ENCODE data around the gene EXOC6. TPM values are rescaled to one million over a fixed set of nuclear protein-coding genes. Genes with fewer than 3 reads are reported as not detected.

EXOC6 gene
- polyA plus RNA-seq, 1 donor (not counting 4 experiments of a cell fraction or from before 2014, with no cell fraction given), result 1.2 TPM

DNA sequence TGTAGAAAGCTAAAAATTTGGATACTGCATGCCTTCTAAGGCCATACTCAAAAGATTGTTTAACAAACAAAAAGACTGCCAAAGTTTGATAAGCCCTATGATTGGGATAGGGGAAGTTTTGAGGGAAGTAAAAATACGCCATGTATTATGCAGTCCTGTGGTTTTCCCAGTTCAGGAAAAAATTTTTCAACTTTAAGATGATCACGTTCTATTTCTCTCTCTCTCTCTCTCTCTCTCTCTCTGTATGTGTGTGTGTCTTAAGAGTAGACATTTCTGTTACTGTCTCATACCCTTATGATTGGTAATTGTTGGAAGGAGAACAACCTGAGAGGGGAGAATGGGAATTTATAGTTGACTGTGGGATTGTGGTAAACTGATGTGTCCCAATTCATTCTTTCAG, 143.2 kb downstream of the EXOC6 start:
- H4K20me1 ChIP-seq (ENCODE audit: control insufficient read depth, extremely low read depth, insufficient read depth, low read length), result no peaks in the 10 kb centered on the region
- no peaks in the 10 kb centered on the region for H3K27me3 ChIP-seq (ENCODE audit: control insufficient read depth, extremely low read depth, insufficient read depth, low read length)
- no peak overlapping the region for H3K4me3 ChIP-seq (ENCODE audit: control insufficient read depth in 2 of 3, extremely low read depth in 1 of 3, insufficient read depth in 2 of 3, low read depth in 1 of 3, low read length in 3 of 3)
- FAIRE-seq (no peak), DNase-seq (ENCODE audit: low read depth, low spot score) (no peak)
- dilution Hi-C loops (cut with MboI; ENCODE audit: extremely low pct_ligation_motif_present, low sequenced_read_pairs), result no loop called here
- TF ChIP-seq EZH2 (IDR thresholded peaks at IDR 0.05; ENCODE audit: low read length), result no peak
- TF ChIP-seq, protein P1, sequence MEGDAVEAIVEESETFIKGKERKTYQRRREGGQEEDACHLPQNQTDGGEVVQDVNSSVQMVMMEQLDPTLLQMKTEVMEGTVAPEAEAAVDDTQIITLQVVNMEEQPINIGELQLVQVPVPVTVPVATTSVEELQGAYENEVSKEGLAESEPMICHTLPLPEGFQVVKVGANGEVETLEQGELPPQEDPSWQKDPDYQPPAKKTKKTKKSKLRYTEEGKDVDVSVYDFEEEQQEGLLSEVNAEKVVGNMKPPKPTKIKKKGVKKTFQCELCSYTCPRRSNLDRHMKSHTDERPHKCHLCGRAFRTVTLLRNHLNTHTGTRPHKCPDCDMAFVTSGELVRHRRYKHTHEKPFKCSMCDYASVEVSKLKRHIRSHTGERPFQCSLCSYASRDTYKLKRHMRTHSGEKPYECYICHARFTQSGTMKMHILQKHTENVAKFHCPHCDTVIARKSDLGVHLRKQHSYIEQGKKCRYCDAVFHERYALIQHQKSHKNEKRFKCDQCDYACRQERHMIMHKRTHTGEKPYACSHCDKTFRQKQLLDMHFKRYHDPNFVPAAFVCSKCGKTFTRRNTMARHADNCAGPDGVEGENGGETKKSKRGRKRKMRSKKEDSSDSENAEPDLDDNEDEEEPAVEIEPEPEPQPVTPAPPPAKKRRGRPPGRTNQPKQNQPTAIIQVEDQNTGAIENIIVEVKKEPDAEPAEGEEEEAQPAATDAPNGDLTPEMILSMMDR (optimal IDR thresholded peaks at IDR 0.05 in 1 of 3, IDR thresholded peaks at IDR 0.05 in 1 of 3, conservative IDR thresholded peaks at IDR 0.05 in 1 of 3; ENCODE audit: extremely low read depth in 1 of 3, insufficient read depth in 2 of 3, low read length in 3 of 3), result no peak
- H3K9ac ChIP-seq (ENCODE audit: control insufficient read depth, extremely low read depth, insufficient read depth, low read length), result no peak overlapping the region
- H3K36me3 ChIP-seq (ENCODE audit: control insufficient read depth in 2 of 2, extremely low read depth in 1 of 2, insufficient read depth in 2 of 2, low read length in 2 of 2), result no peaks in the 10 kb centered on the region
- no peaks in the 10 kb centered on the region for H3K79me2 ChIP-seq (ENCODE audit: control insufficient read depth, insufficient read depth, low read length)
- H2AFZ ChIP-seq (ENCODE audit: control insufficient read depth, low read length), result no peak overlapping the region
- H3K9me1 ChIP-seq (ENCODE audit: control insufficient read depth, extremely low read depth, insufficient read depth, low read length), result no peaks in the 10 kb centered on the region
- no peak overlapping the region for H3K27ac ChIP-seq (ENCODE audit: control insufficient read depth, insufficient read depth, low read length)
- H3K4me1 ChIP-seq (ENCODE audit: control insufficient read depth, extremely low read depth, insufficient read depth, low read length), result no peaks in the 10 kb centered on the region
- H3K9me3 ChIP-seq (ENCODE audit: control insufficient read depth, low read depth, low read length), result no peaks in the 10 kb centered on the region
- H3K4me2 ChIP-seq (ENCODE audit: control insufficient read depth, extremely low read depth, insufficient read depth, low read depth, low read length), result no peak overlapping the region

- no peaks in the 10 kb centered on the region for H3K4me1 ChIP-seq (ENCODE audit: control insufficient read depth, extremely low read depth, insufficient read depth, low read length)
- no peaks in the 10 kb centered on the region for H3K9me3 ChIP-seq (ENCODE audit: control insufficient read depth, low read depth, low read length)
- H3K4me2 ChIP-seq (ENCODE audit: control insufficient read depth, extremely low read depth, insufficient read depth, low read depth, low read length), result no peak overlapping the region
- H4K20me1 ChIP-seq (ENCODE audit: control insufficient read depth, extremely low read depth, insufficient read depth, low read length), result no peaks in the 10 kb centered on the region
- H3K9ac ChIP-seq (ENCODE audit: control insufficient read depth, extremely low read depth, insufficient read depth, low read length), result no peak overlapping the region
- H3K27ac ChIP-seq (ENCODE audit: control insufficient read depth, insufficient read depth, low read length), result no peak overlapping the region
- no peak overlapping the region for H3K4me3 ChIP-seq (ENCODE audit: control insufficient read depth in 2 of 3, extremely low read depth in 1 of 3, insufficient read depth in 2 of 3, low read depth in 1 of 3, low read length in 3 of 3)
- TF ChIP-seq, protein P1 (optimal IDR thresholded peaks at IDR 0.05 in 1 of 3, IDR thresholded peaks at IDR 0.05 in 1 of 3, conservative IDR thresholded peaks at IDR 0.05 in 1 of 3; ENCODE audit: extremely low read depth in 1 of 3, insufficient read depth in 2 of 3, low read length in 3 of 3), result no peak
- TF ChIP-seq EZH2 (IDR thresholded peaks at IDR 0.05; ENCODE audit: low read length), result no peak
- no peaks in the 10 kb centered on the region for H3K79me2 ChIP-seq (ENCODE audit: control insufficient read depth, insufficient read depth, low read length)
- no peaks in the 10 kb centered on the region for H3K27me3 ChIP-seq (ENCODE audit: control insufficient read depth, extremely low read depth, insufficient read depth, low read length)
- H3K36me3 ChIP-seq (ENCODE audit: control insufficient read depth in 2 of 2, extremely low read depth in 1 of 2, insufficient read depth in 2 of 2, low read length in 2 of 2), result no peaks in the 10 kb centered on the region
- H3K9me1 ChIP-seq (ENCODE audit: control insufficient read depth, extremely low read depth, insufficient read depth, low read length), result no peaks in the 10 kb centered on the region
- FAIRE-seq, result no peak
- no peak overlapping the region for H2AFZ ChIP-seq (ENCODE audit: control insufficient read depth, low read length)
- dilution Hi-C loops (cut with MboI; ENCODE audit: extremely low pct_ligation_motif_present, low sequenced_read_pairs), result no loop called here
- no peak for DNase-seq (ENCODE audit: low read depth, low spot score)
Observed at GRCh38 chr10:92993699-92994272, 145.5 kb downstream of the EXOC6 start.
